ENCODE data around the gene GALNT16. TPM values are rescaled to one million over a fixed set of nuclear protein-coding genes. Genes with fewer than 3 reads are reported as not detected.

The GALNT16 gene
- total RNA-seq, 1 experiment from 2014 or later = 3.8 TPM

DNA sequence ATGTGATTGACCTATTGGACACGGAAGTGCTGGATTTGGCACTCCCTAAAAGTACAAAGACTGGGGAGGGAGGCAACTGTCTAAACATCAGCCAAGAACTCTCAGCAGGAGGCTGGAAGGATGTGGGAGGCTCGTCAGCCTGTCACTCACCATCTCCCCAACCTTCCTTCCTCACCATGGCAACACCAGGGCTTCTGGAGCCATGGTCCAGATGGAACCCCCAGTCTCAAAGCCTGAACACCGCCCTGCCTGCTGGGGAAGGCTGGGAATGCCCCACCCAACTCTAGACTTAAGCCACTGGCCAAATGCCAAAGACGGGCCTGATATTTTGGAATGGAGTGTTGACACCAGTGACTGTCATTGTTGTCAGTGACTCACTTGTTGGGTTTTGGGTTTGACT lies 55.3 kb downstream of the GALNT16 start:
- H3K36me3 ChIP-seq (ENCODE audit: control insufficient read depth, insufficient read depth, low read length) = no peaks in the 10 kb centered on the region
- no peak overlapping the region for H3K4me3 ChIP-seq (ENCODE audit: low read depth, low read length)
- no TSS peak for BruUV-seq (replicated peaks)
- Mint-ChIP-seq H3K4me1 (ENCODE audit: low read depth, unreplicated experiment) (peaks cover 11% of the 10 kb centered on the region), H3K36me3 (ENCODE audit: insufficient read depth, unreplicated experiment) (no peaks in the 10 kb centered on the region), H3K4me3 (ENCODE audit: unreplicated experiment) (no peak overlapping the region), H3K27me3 (ENCODE audit: insufficient read depth, unreplicated experiment) (peaks cover under 1% of the 10 kb centered on the region), H3K9me3 (ENCODE audit: unreplicated experiment) (no peaks in the 10 kb centered on the region), H3K27ac (ENCODE audit: unreplicated experiment) (no peak overlapping the region)
- no peaks in the 10 kb centered on the region for H3K9me3 ChIP-seq
- ChIA-PET POLR2A (no interaction called here), CTCF (no interaction called here)
- DNase-seq = peak in 1 of 2 experiments; percentile 9
- TF ChIP-seq, protein P1, sequence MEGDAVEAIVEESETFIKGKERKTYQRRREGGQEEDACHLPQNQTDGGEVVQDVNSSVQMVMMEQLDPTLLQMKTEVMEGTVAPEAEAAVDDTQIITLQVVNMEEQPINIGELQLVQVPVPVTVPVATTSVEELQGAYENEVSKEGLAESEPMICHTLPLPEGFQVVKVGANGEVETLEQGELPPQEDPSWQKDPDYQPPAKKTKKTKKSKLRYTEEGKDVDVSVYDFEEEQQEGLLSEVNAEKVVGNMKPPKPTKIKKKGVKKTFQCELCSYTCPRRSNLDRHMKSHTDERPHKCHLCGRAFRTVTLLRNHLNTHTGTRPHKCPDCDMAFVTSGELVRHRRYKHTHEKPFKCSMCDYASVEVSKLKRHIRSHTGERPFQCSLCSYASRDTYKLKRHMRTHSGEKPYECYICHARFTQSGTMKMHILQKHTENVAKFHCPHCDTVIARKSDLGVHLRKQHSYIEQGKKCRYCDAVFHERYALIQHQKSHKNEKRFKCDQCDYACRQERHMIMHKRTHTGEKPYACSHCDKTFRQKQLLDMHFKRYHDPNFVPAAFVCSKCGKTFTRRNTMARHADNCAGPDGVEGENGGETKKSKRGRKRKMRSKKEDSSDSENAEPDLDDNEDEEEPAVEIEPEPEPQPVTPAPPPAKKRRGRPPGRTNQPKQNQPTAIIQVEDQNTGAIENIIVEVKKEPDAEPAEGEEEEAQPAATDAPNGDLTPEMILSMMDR (IDR thresholded peaks at IDR 0.05; ENCODE audit: insufficient read depth in 1 of 2, low read depth in 1 of 2, low read length in 1 of 2, severe bottlenecking in 1 of 2, unreplicated experiment in 1 of 2) = no peak
- no peaks in the 10 kb centered on the region for H3K4me1 ChIP-seq
- intact Hi-C loops (cut with micrococcal nuclease; ENCODE audit: unreplicated experiment) = no loop called here
- no peaks in the 10 kb centered on the region for H3K27me3 ChIP-seq (replicated peaks; ENCODE audit: control insufficient read depth, insufficient read depth, low read length)

DNA sequence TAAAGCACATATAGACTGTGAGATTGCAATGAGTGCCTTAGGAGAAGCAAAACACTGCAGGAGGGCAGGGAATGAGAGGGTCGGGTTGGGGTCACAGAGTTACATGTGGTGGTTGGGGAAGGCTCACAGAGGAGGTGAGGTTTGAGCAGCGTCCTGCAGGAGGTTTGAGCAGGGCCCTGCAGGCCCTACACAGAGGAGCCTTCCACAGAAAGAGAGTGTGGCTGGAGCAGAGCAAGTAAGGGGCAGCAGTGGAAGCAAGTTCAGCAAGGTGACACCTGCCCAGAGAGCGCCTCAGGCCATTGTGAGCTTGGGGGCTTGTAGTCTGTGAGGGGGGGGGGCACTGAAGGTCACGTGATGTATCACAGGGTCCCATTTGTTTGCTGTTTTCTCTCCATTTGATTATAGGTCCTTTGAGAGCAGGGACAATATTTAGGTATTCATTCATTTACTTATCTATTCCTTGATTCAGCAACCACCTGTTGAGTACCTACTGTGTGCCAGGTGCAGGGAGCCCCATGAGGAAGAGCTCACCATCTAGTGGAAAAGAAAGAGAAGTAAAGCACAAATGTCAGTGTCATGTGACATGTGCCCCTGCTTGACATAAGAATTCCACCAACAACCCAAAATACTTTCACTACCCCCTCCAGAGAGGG lies 56.6 kb downstream of the GALNT16 start:
- peak in 1 of 2 experiments; percentile 7 for DNase-seq
- ChIA-PET POLR2A (no interaction called here), CTCF (interaction anchor here (1.0 kb wide), 1 partner anchor 55 kb away, joined by 6 read pairs; no protein-coding TSS in a partner anchor)
- no TSS peak for BruUV-seq (replicated peaks)
- Mint-ChIP-seq H3K4me1 (ENCODE audit: low read depth, unreplicated experiment) (peaks cover 11% of the 10 kb centered on the region), H3K4me3 (ENCODE audit: unreplicated experiment) (no peak overlapping the region), H3K36me3 (ENCODE audit: insufficient read depth, unreplicated experiment) (no peaks in the 10 kb centered on the region), H3K27ac (ENCODE audit: unreplicated experiment) (no peak overlapping the region), H3K27me3 (ENCODE audit: insufficient read depth, unreplicated experiment) (no peaks in the 10 kb centered on the region), H3K9me3 (ENCODE audit: unreplicated experiment) (no peaks in the 10 kb centered on the region)
- Histone ChIP-seq H3K4me1 (no peaks in the 10 kb centered on the region), H3K27me3 (replicated peaks; ENCODE audit: control insufficient read depth, insufficient read depth, low read length) (no peaks in the 10 kb centered on the region), H3K9me3 (no peaks in the 10 kb centered on the region), H3K36me3 (ENCODE audit: control insufficient read depth, insufficient read depth, low read length) (no peaks in the 10 kb centered on the region), H3K4me3 (ENCODE audit: low read depth, low read length) (no peak overlapping the region)
- intact Hi-C loops (cut with micrococcal nuclease; ENCODE audit: unreplicated experiment) = no loop called here
- TF ChIP-seq, protein P1 (IDR thresholded peaks at IDR 0.05; ENCODE audit: insufficient read depth in 1 of 2, low read depth in 1 of 2, low read length in 1 of 2, severe bottlenecking in 1 of 2, unreplicated experiment in 1 of 2) = no peak

DNA sequence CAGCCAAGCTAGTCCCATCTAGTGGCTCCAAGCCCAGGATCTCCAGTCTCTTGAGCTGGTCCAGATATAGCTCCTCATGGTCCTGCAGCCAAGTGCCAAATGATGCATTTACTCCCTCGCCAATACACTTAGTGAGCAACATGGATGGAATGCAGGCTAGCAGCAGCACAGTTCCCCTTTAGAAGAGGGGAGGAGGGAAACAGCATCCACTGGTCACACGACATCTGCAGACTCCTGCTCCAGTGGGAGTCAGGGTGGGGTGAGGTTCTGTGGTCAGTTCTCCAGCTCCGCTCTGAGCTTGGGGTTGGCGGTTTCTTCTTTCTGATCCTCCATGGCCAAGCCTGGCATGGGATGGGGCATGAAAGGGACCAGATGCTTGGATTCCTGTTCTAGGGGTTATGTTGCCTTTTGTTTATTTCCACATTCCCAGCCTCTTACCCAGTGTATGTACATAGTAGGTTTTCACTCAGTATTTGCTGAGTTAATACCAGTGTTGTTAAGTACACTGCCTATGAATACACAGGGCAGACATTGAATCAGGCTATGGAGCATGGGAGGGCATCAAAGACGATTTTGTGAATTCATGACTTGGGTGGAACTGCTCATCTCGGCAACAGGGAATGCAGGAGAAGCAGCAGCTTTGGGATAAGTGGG lies 57.3 kb downstream of the GALNT16 start:
- Histone ChIP-seq H3K9me3 (no peaks in the 10 kb centered on the region), H3K4me3 (ENCODE audit: low read depth, low read length) (no peak overlapping the region), H3K27me3 (replicated peaks; ENCODE audit: control insufficient read depth, insufficient read depth, low read length) (no peaks in the 10 kb centered on the region), H3K4me1 (no peaks in the 10 kb centered on the region), H3K36me3 (ENCODE audit: control insufficient read depth, insufficient read depth, low read length) (no peaks in the 10 kb centered on the region)
- DNase-seq = peak in 1 of 2 experiments; percentile 27
- Mint-ChIP-seq H3K27me3 (ENCODE audit: insufficient read depth, unreplicated experiment) (no peaks in the 10 kb centered on the region), H3K27ac (ENCODE audit: unreplicated experiment) (no peak overlapping the region), H3K36me3 (ENCODE audit: insufficient read depth, unreplicated experiment) (no peaks in the 10 kb centered on the region), H3K4me1 (ENCODE audit: low read depth, unreplicated experiment) (peaks cover 11% of the 10 kb centered on the region), H3K9me3 (ENCODE audit: unreplicated experiment) (no peaks in the 10 kb centered on the region), H3K4me3 (ENCODE audit: unreplicated experiment) (no peak overlapping the region)
- intact Hi-C loops (cut with micrococcal nuclease; ENCODE audit: unreplicated experiment) = no loop called here
- POLR2A ChIA-PET = no interaction called here
- TF ChIP-seq, protein P1 (IDR thresholded peaks at IDR 0.05; ENCODE audit: insufficient read depth in 1 of 2, low read depth in 1 of 2, low read length in 1 of 2, severe bottlenecking in 1 of 2, unreplicated experiment in 1 of 2) = no peak
- no TSS peak for BruUV-seq (replicated peaks)
- CTCF ChIA-PET = interaction anchor here (1.0 kb wide), 1 partner anchor 55 kb away, joined by 6 read pairs; no protein-coding TSS in a partner anchor
